K562 (cell line): Measurements from ENCODE around the gene TICAM1. TPM values are rescaled to one million over a fixed set of nuclear protein-coding genes. Genes with fewer than 3 reads are reported as not detected.

Experiments
- ASH1L ChIP-seq: fragments of 450-650 bp; IDR thresholded peaks from 2 replicates; pipeline ENCODE4 v1.6.1; 2018; ENCODE audit warnings: borderline replicate concordance, mild to moderate bottlenecking, low read depth; ENCODE audit not compliant: partially characterized antibody
- BCL6 ChIP-seq: fragments of 250-450 bp; sonication (Bioruptor Pico); IDR thresholded peaks from 2 replicates; pipeline ENCODE4 v1.4.0; 2020
- BHLHE40 ChIP-seq: IDR thresholded peaks from 2 replicates; pipeline ENCODE4 v1.6.1; 2011; ENCODE audit warnings: low read length, improper control_type of control experiment
- CC2D1A ChIP-seq: fragments of 450-650 bp; IDR thresholded peaks from 2 replicates; pipeline ENCODE4 v1.6.1; 2017; ENCODE audit warnings: mild to moderate bottlenecking
- CREB3 ChIP-seq: fragments of 450-650 bp; conservative IDR thresholded peaks from 2 replicates; pipeline ENCODE4 v1.6.1; 2016; ENCODE audit warnings: missing genetic modification characterization, low read depth, mild to moderate bottlenecking, missing compliant biosample characterization, moderate library complexity
- CREM ChIP-seq: IDR thresholded peaks from 2 replicates; pipeline ENCODE4 v1.6.1; 2014; ENCODE audit warnings: antibody characterized with exemption, low read depth
- CTBP1 ChIP-seq: fragments of 450-650 bp; IDR thresholded peaks from 2 replicates; pipeline ENCODE4 v1.6.1; 2016; ENCODE audit warnings: borderline replicate concordance
- EP400 ChIP-seq: fragments of 450-650 bp; IDR thresholded peaks from 2 replicates; pipeline ENCODE4 v1.6.1; 2017; ENCODE audit warnings: antibody characterized with exemption, mild to moderate bottlenecking, moderate library complexity
- GATAD2B ChIP-seq: fragments of 450-650 bp; IDR thresholded peaks from 2 replicates; pipeline ENCODE4 v1.6.1; 2017; ENCODE audit warnings: mild to moderate bottlenecking, borderline replicate concordance
- HBP1 ChIP-seq: fragments of 450-650 bp; formaldehyde crosslinking; IDR thresholded peaks from 2 replicates; pipeline ENCODE4 v1.4.0; 2022; ENCODE audit warnings: missing genetic modification characterization
- KDM4B ChIP-seq, 2 experiments: fragments of 450-650 bp in 1 of 2; sonication (generic) in 1 of 2; IDR thresholded peaks; 2 replicates each; pipeline ENCODE4 v1.6.1; 2016 to 2017; ENCODE audit warnings: borderline replicate concordance in 2 of 2, antibody characterized with exemption in 1 of 2, low read depth in 1 of 2, mild to moderate bottlenecking in 1 of 2
- NR2C1 ChIP-seq, 2 experiments: fragments of 450-650 bp; IDR thresholded peaks; 2 replicates each; pipeline ENCODE4 v1.6.1; 2017; ENCODE audit warnings: mild to moderate bottlenecking in 2 of 2, antibody characterized with exemption in 1 of 2, inconsistent platforms in 1 of 2, missing compliant biosample characterization in 1 of 2, missing genetic modification characterization in 1 of 2
- POLR2A ChIP-seq: fragments of 450-650 bp; conservative IDR thresholded peaks from 2 replicates; pipeline ENCODE4 v1.6.1; 2016
- POLR2B ChIP-seq: fragments of 450-650 bp; IDR thresholded peaks from 2 replicates; pipeline ENCODE4 v1.6.1; 2018; ENCODE audit warnings: low read depth; ENCODE audit not compliant: partially characterized antibody
- ZBTB43 ChIP-seq: sonication (generic); formaldehyde crosslinking; IDR thresholded peaks from 2 replicates; pipeline ENCODE4 v1.8.0; 2023; ENCODE audit warnings: mild to moderate bottlenecking, missing genetic modification reagents
- ZNF592 ChIP-seq: fragments of 450-650 bp; IDR thresholded peaks from 2 replicates; pipeline ENCODE4 v1.6.1; 2017; ENCODE audit warnings: antibody characterized with exemption, mild to moderate bottlenecking
- ZNF740 ChIP-seq, 3 experiments: fragments of 200-800 bp in 1 of 3; sonication (Bioruptor generic) in 1 of 3; sonication (generic) in 1 of 3; formaldehyde crosslinking in 1 of 3; IDR thresholded peaks; 2 replicates each; pipeline versions ENCODE4 v1.6.1 to v1.8.0; 2016 to 2022; ENCODE audit warnings: mild to moderate bottlenecking in 2 of 3, missing compliant biosample characterization in 2 of 3, missing genetic modification characterization in 2 of 3, missing genetic modification reagents in 1 of 3
- polyA plus RNA-seq, 8 experiments: library from polyadenylated mRNA; depleted of rRNA in 4 of 8; stranded (reverse) in 5 of 8; unstranded in 3 of 8; fragments of >200 nt; fragmentation: Nextera tagmentation in 2 of 8; fragmentation: Illumina TruSeq in 1 of 8; extraction: Ambion mirVana in 2 of 8; extraction: Trizol in 1 of 8; gene quantifications; 2 replicates each; pipeline versions ENCODE4 v1.2.1 to v1.2.3, GENCODE V29; 2011 to 2014; ENCODE audit warnings: inconsistent platforms in 1 of 8, missing spikeins in 1 of 8
- total RNA-seq, 7 experiments: library from RNA; depleted of rRNA in 6 of 7; stranded (reverse); fragments of >200 nt in 6 of 7; fragmentation: Illumina TruSeq in 2 of 7; extraction: Trizol in 2 of 7; gene quantifications; 2 replicates each; pipeline versions ENCODE4 v1.2.1 to v1.2.3, GENCODE V29; 2011 to 2021; ENCODE audit warnings: low replicate concordance in 1 of 7

The TICAM1 gene
- total and polyA plus RNA-seq, 9 of the 15 experiments (the other 6 are each of a cell fraction or from before 2014, with no cell fraction given), result 0.07 to 11.6 (median 1.5) TPM

- peak; percentile 74; the same call in 1 of the 2 replicates for TF ChIP-seq ZNF740 (CRISPR knock-in tag; IDR thresholded peaks at IDR 0.05)
- peak in 1 of 2 experiments; percentile 29; a peak in 1 of 4 replicates for TF ChIP-seq ZNF740 (tag; IDR thresholded peaks at IDR 0.05)
- TF ChIP-seq EP400, result peak; percentile 69
- peak; percentile 60 for TF ChIP-seq POLR2B
- TF ChIP-seq CREM, result 0 out of 2 replicates have a peak, but pooled peaks have one; percentile 55
- no peak for TF ChIP-seq BCL6 (CRISPR knock-in tag)
- TF ChIP-seq HBP1 (CRISPR knock-in tag), result no peak
- TF ChIP-seq NR2C1 (IDR thresholded peaks at IDR 0.05), result no peak
- 0 out of 2 replicates have a peak, but pooled peaks have one; percentile 11 for TF ChIP-seq NR2C1 (tag; IDR thresholded peaks at IDR 0.05)
- no peak for TF ChIP-seq ASH1L
- TF ChIP-seq CREB3 (tag), result no peak
- no peak for TF ChIP-seq ZBTB43 (CRISPR knock-in tag)
- peak; percentile 85 for TF ChIP-seq GATAD2B
- TF ChIP-seq ZNF592, result no peak
- no peak for TF ChIP-seq CC2D1A
- TF ChIP-seq KDM4B (IDR thresholded peaks at IDR 0.05; ENCODE audit: borderline replicate concordance in 2 of 2, low read depth in 1 of 2), result no peak
- TF ChIP-seq CTBP1, result peak; percentile 68
- peak; percentile 81 for TF ChIP-seq POLR2A
- TF ChIP-seq BHLHE40, result peak; percentile 77
Measured at GRCh38 chr19:4831304-4831978, at the start of gene TICAM1 (continued).
